Tibial nerve (tissue), 4 donors: ENCODE data around the gene ANKH.

Experiments
- EP300 ChIP-seq, 2 donors: sonication (generic); formaldehyde crosslinking; IDR thresholded peaks; one replicate each; pipeline ENCODE4 v1.6.1; 2017; ENCODE audit warnings: antibody characterized with exemption in 2 of 2, mild to moderate bottlenecking in 1 of 2
- POLR2A ChIP-seq, 2 donors: fragments of 450-650 bp; IDR thresholded peaks; one replicate each; pipeline ENCODE4 v1.6.1; 2017; ENCODE audit warnings: antibody characterized with exemption in 2 of 2, mild to moderate bottlenecking in 2 of 2, moderate library complexity in 2 of 2
- TF ChIP-seq, protein P1 (sequence below), 5 experiments: fragments of 200-600 bp in 3 of 5; fragments of 450-650 bp in 2 of 5; sonication (generic) in 3 of 5; IDR thresholded peaks; one replicate each; pipeline ENCODE4 v1.5.1; 2016 to 2019; ENCODE audit warnings: antibody characterized with exemption in 5 of 5, mild to moderate bottlenecking in 3 of 5, moderate library complexity in 2 of 5

DNA sequence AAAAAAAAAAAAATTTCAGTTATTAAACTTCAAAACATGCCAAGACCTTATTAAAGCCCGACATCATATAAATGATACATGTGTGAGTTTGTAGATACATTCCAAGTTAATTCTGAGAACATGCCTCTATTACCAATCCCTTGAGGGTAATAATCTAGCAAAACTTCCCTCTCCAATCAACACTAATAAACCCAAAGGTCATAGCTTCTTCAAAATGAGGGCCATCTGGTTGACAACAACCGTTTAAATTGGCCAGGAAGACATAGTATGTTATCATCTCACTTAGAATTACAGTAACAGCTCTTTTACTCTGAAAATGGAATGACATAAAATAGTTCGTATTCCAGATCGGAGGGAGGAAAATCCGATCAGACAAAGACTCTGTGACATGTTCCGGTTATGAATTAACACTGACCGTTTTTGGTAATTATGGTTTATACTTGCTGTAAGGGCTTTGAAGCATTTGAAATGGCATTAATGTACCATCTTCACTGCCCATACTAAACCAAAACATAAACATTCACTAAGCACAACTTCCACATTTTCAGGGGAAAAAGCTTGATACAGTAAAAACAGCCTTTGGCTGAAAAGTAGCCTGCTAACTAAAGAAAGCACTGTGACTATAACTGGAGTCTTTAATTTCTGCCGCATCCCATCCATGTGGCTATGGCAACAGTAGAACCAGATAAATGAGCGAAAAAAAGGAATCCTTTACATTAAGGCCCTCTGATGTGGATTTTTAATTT, 50.3 kb downstream of the ANKH start:
- TF ChIP-seq, protein P1, sequence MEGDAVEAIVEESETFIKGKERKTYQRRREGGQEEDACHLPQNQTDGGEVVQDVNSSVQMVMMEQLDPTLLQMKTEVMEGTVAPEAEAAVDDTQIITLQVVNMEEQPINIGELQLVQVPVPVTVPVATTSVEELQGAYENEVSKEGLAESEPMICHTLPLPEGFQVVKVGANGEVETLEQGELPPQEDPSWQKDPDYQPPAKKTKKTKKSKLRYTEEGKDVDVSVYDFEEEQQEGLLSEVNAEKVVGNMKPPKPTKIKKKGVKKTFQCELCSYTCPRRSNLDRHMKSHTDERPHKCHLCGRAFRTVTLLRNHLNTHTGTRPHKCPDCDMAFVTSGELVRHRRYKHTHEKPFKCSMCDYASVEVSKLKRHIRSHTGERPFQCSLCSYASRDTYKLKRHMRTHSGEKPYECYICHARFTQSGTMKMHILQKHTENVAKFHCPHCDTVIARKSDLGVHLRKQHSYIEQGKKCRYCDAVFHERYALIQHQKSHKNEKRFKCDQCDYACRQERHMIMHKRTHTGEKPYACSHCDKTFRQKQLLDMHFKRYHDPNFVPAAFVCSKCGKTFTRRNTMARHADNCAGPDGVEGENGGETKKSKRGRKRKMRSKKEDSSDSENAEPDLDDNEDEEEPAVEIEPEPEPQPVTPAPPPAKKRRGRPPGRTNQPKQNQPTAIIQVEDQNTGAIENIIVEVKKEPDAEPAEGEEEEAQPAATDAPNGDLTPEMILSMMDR (IDR thresholded peaks at IDR 0.05) = no peak
- TF ChIP-seq POLR2A (IDR thresholded peaks at IDR 0.05) (no peak), EP300 (IDR thresholded peaks at IDR 0.05) (no peak)
